Astrocyte (in vitro differentiated cells and primary cell): ENCODE results near the gene SMAD9. TPM values are rescaled to one million over a fixed set of nuclear protein-coding genes. Genes with fewer than 3 reads are reported as not detected.

Experiments
- DNase-seq: peaks from one replicate; pipeline ENCODE4 v3.0.0-alpha.2; 2010; ENCODE audit warnings: low read depth
- FAIRE-seq: peaks from 2 replicates; lab custom pipeline; 2011; peaks lifted over from hg19 to GRCh38; lab: Jason Lieb, UNC
- H2AFZ ChIP-seq: 2 replicates; pipeline ENCODE4 v1.6.0; 2012; ENCODE audit warnings: low read depth, low read length, inconsistent platforms
- H3K27ac ChIP-seq: 2 replicates; pipeline ENCODE4 v1.5.1; 2011; ENCODE audit warnings: low read depth, low read length, inconsistent platforms
- H3K27me3 ChIP-seq: 2 replicates; pipeline ENCODE4 v1.6.0; 2011; ENCODE audit warnings: low read length, inconsistent platforms; ENCODE audit not compliant: insufficient read depth
- H3K36me3 ChIP-seq: 2 replicates; pipeline ENCODE4 v1.5.1; 2011; ENCODE audit warnings: low read length, inconsistent platforms; ENCODE audit not compliant: insufficient read depth
- H3K4me1 ChIP-seq: 2 replicates; pipeline ENCODE4 v1.5.1; 2011; ENCODE audit warnings: low read length, inconsistent platforms; ENCODE audit not compliant: insufficient read depth
- H3K4me2 ChIP-seq: 2 replicates; pipeline ENCODE4 v1.6.0; 2012; ENCODE audit warnings: low read length, inconsistent platforms
- H3K4me3 ChIP-seq: 2 replicates; pipeline ENCODE4 v1.5.1; 2011; ENCODE audit warnings: low read depth, mild to moderate bottlenecking, low read length, inconsistent platforms; ENCODE audit not compliant: insufficient read depth
- H3K79me2 ChIP-seq: 2 replicates; pipeline ENCODE4 v1.6.0; 2012; ENCODE audit warnings: mild to moderate bottlenecking, low read length, inconsistent platforms; ENCODE audit not compliant: insufficient read depth
- H3K9ac ChIP-seq: 2 replicates; pipeline ENCODE4 v1.6.0; 2012; ENCODE audit warnings: mild to moderate bottlenecking, low read length, inconsistent platforms
- H3K9me3 ChIP-seq: 2 replicates; pipeline ENCODE4 v1.5.1; 2012; ENCODE audit warnings: low read depth, mild to moderate bottlenecking, low read length, inconsistent platforms; ENCODE audit not compliant: insufficient read depth
- H4K20me1 ChIP-seq: 2 replicates; pipeline ENCODE4 v1.6.0; 2012; ENCODE audit warnings: low read length, inconsistent platforms; ENCODE audit not compliant: insufficient read depth
- H3K27ac Mint-ChIP-seq: one replicate; pipeline ENCODE4 v1.8.0; 2021; ENCODE audit warnings: mild to moderate bottlenecking, mixed read lengths; ENCODE audit not compliant: unreplicated experiment
- H3K27me3 Mint-ChIP-seq: one replicate; pipeline ENCODE4 v1.8.0; 2021; ENCODE audit warnings: low read depth, mixed read lengths; ENCODE audit not compliant: unreplicated experiment
- H3K36me3 Mint-ChIP-seq: one replicate; pipeline ENCODE4 v1.8.0; 2021; ENCODE audit warnings: low read depth, mixed read lengths; ENCODE audit not compliant: unreplicated experiment
- H3K4me1 Mint-ChIP-seq: one replicate; pipeline ENCODE4 v1.8.0; 2021; ENCODE audit warnings: low read depth, mixed read lengths; ENCODE audit not compliant: unreplicated experiment
- H3K4me3 Mint-ChIP-seq: one replicate; pipeline ENCODE4 v1.8.0; 2021; ENCODE audit warnings: mild to moderate bottlenecking, moderate library complexity, mixed read lengths; ENCODE audit not compliant: unreplicated experiment
- H3K9me3 Mint-ChIP-seq: one replicate; pipeline ENCODE4 v1.8.0; 2021; ENCODE audit warnings: mild to moderate bottlenecking, mixed read lengths; ENCODE audit not compliant: unreplicated experiment
- CTCF ChIP-seq: IDR thresholded peaks from 2 replicates; pipeline ENCODE4 v1.5.1; 2011; ENCODE audit warnings: low read depth, mild to moderate bottlenecking, inconsistent platforms, low read length, moderate library complexity; ENCODE audit not compliant: insufficient read depth
- EZH2 ChIP-seq: IDR thresholded peaks from 2 replicates; pipeline ENCODE4 v1.6.1; 2012; ENCODE audit warnings: mild to moderate bottlenecking, low read length, inconsistent platforms; ENCODE audit not compliant: insufficient read depth
- total RNA-seq: library from RNA; stranded (reverse); gene quantifications from 2 replicates; pipeline ENCODE4 v1.2.1, GENCODE V29; 2021

Gene SMAD9
- total RNA-seq, 1 donor from 2014 or later = 2.8 TPM

GRCh38 chr13:36807616-36808015 lies 112.4 kb downstream of the SMAD9 start:
- DNase-seq (no peak), FAIRE-seq (no peak)
- Histone ChIP-seq H3K36me3 (no peaks in the 10 kb centered on the region), H2AFZ (no peak overlapping the region), H3K4me2 (no peak overlapping the region), H3K27me3 (peaks cover 3% of the 10 kb centered on the region), H3K79me2 (no peaks in the 10 kb centered on the region), H3K4me1 (no peaks in the 10 kb centered on the region), H3K4me3 (no peak overlapping the region), H3K9ac (no peak overlapping the region), H4K20me1 (no peaks in the 10 kb centered on the region), H3K27ac (no peak overlapping the region), H3K9me3 (no peaks in the 10 kb centered on the region)
- H3K36me3 Mint-ChIP-seq = no peaks in the 10 kb centered on the region
- peaks cover 4% of the 10 kb centered on the region for H3K4me1 Mint-ChIP-seq
- H3K27me3 Mint-ChIP-seq = no peaks in the 10 kb centered on the region
- TF ChIP-seq EZH2 (no peak), CTCF (no peak)
- no peak overlapping the region for H3K27ac Mint-ChIP-seq
- peaks cover 2% of the 10 kb centered on the region for H3K9me3 Mint-ChIP-seq
- no peak overlapping the region for H3K4me3 Mint-ChIP-seq

- no peak overlapping the region for H3K27ac ChIP-seq
- H3K4me2 ChIP-seq = no peak overlapping the region
- Mint-ChIP-seq H3K4me3 (no peak overlapping the region), H3K27me3 (no peaks in the 10 kb centered on the region), H3K9me3 (peaks cover 2% of the 10 kb centered on the region), H3K27ac (no peak overlapping the region), H3K36me3 (no peaks in the 10 kb centered on the region), H3K4me1 (peaks cover 4% of the 10 kb centered on the region)
- H3K9me3 ChIP-seq = no peaks in the 10 kb centered on the region
- DNase-seq (no peak), FAIRE-seq (no peak)
- H3K36me3 ChIP-seq = no peaks in the 10 kb centered on the region
- no peak overlapping the region for H2AFZ ChIP-seq
- H3K4me3 ChIP-seq = no peak overlapping the region
- H3K79me2 ChIP-seq = no peaks in the 10 kb centered on the region
- no peak overlapping the region for H3K9ac ChIP-seq
- TF ChIP-seq EZH2 (no peak), CTCF (no peak)
- peaks cover 3% of the 10 kb centered on the region for H3K27me3 ChIP-seq
- no peaks in the 10 kb centered on the region for H3K4me1 ChIP-seq
- H4K20me1 ChIP-seq = no peaks in the 10 kb centered on the region
These were observed 113.9 kb downstream of the SMAD9 start for GRCh38 chr13:36806102-36806501.

- peaks cover 3% of the 10 kb centered on the region for H3K27me3 ChIP-seq
- H4K20me1 ChIP-seq = no peaks in the 10 kb centered on the region
- peaks cover 4% of the 10 kb centered on the region for H3K4me1 Mint-ChIP-seq
- no peaks in the 10 kb centered on the region for H3K4me1 ChIP-seq
- no peaks in the 10 kb centered on the region for H3K9me3 ChIP-seq
- H3K36me3 Mint-ChIP-seq = no peaks in the 10 kb centered on the region
- H3K27ac Mint-ChIP-seq = no peak overlapping the region
- no peak overlapping the region for H3K27ac ChIP-seq
- no peak overlapping the region for H2AFZ ChIP-seq
- no peaks in the 10 kb centered on the region for H3K79me2 ChIP-seq
- H3K9ac ChIP-seq = no peak overlapping the region
- peaks cover 2% of the 10 kb centered on the region for H3K9me3 Mint-ChIP-seq
- no peak overlapping the region for H3K4me3 Mint-ChIP-seq
- no peak overlapping the region for H3K4me2 ChIP-seq
- H3K4me3 ChIP-seq = no peak overlapping the region
- no peaks in the 10 kb centered on the region for H3K27me3 Mint-ChIP-seq
- FAIRE-seq (no peak), DNase-seq (no peak)
- H3K36me3 ChIP-seq = no peaks in the 10 kb centered on the region
- TF ChIP-seq CTCF (no peak), EZH2 (no peak)
These were observed 115.5 kb downstream of the SMAD9 start for GRCh38 chr13:36804588-36804987.
